Glutamatergic neuron (in vitro differentiated cells): ENCODE measurements around the gene MRPL55. TPM values are rescaled to one million over a fixed set of nuclear protein-coding genes. Genes with fewer than 3 reads are reported as not detected.

Experiments used
- DNase-seq: peaks from one replicate; pipeline ENCODE4 v3.0.0; 2022
- H3K27ac Mint-ChIP-seq: one replicate; pipeline ENCODE4 v1.8.0; 2020; ENCODE audit warnings: mild to moderate bottlenecking, mixed read lengths, inconsistent platforms; ENCODE audit not compliant: unreplicated experiment
- H3K27me3 Mint-ChIP-seq: one replicate; pipeline ENCODE4 v1.8.0; 2020; ENCODE audit warnings: mild to moderate bottlenecking, moderate library complexity, mixed read lengths, inconsistent platforms; ENCODE audit not compliant: unreplicated experiment
- H3K36me3 Mint-ChIP-seq: one replicate; pipeline ENCODE4 v1.8.0; 2020; ENCODE audit warnings: mild to moderate bottlenecking, mixed read lengths, inconsistent platforms; ENCODE audit not compliant: unreplicated experiment
- H3K4me1 Mint-ChIP-seq: one replicate; pipeline ENCODE4 v1.8.0; 2020; ENCODE audit warnings: mild to moderate bottlenecking, low read depth, mixed read lengths, inconsistent platforms; ENCODE audit not compliant: unreplicated experiment
- H3K4me3 Mint-ChIP-seq: one replicate; pipeline ENCODE4 v1.8.0; 2020; ENCODE audit warnings: mild to moderate bottlenecking, mixed read lengths, inconsistent platforms; ENCODE audit not compliant: unreplicated experiment
- H3K9me3 Mint-ChIP-seq: one replicate; pipeline ENCODE4 v1.8.0; 2020; ENCODE audit warnings: mild to moderate bottlenecking, moderate library complexity, mixed read lengths, inconsistent platforms; ENCODE audit not compliant: unreplicated experiment
- total RNA-seq: library from RNA; stranded (reverse); fragmentation: NEBNext Ultra II Directional; extraction: Animal tissue kit (Norgen Biotek cat#: 25700); gene quantifications from one replicate; pipeline ENCODE4 v1.2.1, GENCODE V29; 2021; ENCODE audit not compliant: unreplicated experiment
- TF ChIP-seq, protein P1 (sequence below): fragments of 200-600 bp; sonication (generic); IDR thresholded peaks from one replicate; pipeline ENCODE4 v1.5.0; 2021; ENCODE audit not compliant: partially characterized antibody, unreplicated experiment

MRPL55 gene
- total RNA-seq, 1 donor from 2014 or later: 61.5 TPM

DNA sequence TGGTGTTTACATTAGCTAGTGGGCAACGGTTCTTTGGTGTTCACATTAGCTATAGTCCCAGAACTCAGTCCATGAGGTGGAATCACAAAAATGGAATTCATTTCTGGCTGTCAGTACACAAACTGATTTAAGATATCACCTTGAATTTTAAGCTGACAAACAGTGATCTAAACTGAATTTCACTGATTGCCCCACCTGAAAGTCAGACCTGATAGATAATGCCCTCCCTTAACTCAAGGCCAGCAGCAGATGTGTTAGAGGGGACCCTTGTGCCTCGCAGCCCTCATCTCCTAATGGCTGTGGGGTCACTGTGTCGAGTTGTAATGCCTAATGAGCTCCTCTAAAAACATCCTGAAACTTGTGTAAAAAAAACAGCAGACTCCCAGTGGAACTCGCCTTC, 18.0 kb downstream of the MRPL55 start:
- no peak for DNase-seq
- H3K27me3 Mint-ChIP-seq: peaks cover 4% of the 10 kb centered on the region
- H3K4me1 Mint-ChIP-seq: peaks cover 29% of the 10 kb centered on the region
- H3K9me3 Mint-ChIP-seq: peaks cover 10% of the 10 kb centered on the region
- TF ChIP-seq, protein P1, sequence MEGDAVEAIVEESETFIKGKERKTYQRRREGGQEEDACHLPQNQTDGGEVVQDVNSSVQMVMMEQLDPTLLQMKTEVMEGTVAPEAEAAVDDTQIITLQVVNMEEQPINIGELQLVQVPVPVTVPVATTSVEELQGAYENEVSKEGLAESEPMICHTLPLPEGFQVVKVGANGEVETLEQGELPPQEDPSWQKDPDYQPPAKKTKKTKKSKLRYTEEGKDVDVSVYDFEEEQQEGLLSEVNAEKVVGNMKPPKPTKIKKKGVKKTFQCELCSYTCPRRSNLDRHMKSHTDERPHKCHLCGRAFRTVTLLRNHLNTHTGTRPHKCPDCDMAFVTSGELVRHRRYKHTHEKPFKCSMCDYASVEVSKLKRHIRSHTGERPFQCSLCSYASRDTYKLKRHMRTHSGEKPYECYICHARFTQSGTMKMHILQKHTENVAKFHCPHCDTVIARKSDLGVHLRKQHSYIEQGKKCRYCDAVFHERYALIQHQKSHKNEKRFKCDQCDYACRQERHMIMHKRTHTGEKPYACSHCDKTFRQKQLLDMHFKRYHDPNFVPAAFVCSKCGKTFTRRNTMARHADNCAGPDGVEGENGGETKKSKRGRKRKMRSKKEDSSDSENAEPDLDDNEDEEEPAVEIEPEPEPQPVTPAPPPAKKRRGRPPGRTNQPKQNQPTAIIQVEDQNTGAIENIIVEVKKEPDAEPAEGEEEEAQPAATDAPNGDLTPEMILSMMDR: no peak
- H3K36me3 Mint-ChIP-seq: peaks cover 18% of the 10 kb centered on the region
- H3K27ac Mint-ChIP-seq: peak overlapping the region; percentile 57
- peak overlapping the region; percentile 23 for H3K4me3 Mint-ChIP-seq

DNA sequence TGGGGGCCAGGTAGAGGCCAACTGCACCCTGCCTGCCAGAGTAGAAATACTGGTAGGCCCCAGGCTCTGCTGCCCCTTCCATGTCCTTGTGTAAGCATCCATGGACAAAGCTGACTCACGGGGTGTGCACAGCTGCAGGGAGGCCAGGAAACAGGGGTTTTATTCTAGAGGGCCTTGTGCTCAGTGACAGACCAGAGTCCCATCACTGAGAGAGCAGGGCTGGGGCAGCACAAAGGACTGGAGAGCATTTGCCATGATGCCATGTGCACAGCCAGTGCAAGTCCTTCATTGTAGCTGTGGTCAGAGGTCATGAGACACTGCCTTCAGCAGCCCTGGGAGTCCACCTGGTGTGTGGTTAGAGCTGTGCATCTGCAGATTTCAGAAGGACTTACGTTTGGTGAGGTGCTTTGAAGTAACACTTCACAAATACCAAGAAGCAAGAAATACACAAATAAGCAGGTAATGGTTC, 18.5 kb downstream of the MRPL55 start:
- no peak for DNase-seq

GRCh38 chr1:228089519-228090380, 19.3 kb downstream of the MRPL55 start:
- no peak for DNase-seq
- TF ChIP-seq, protein P1: no peak
- Mint-ChIP-seq H3K9me3 (peaks cover 8% of the 10 kb centered on the region), H3K36me3 (peaks cover 8% of the 10 kb centered on the region), H3K27me3 (peaks cover 4% of the 10 kb centered on the region), H3K4me1 (peaks cover 39% of the 10 kb centered on the region), H3K27ac (no peak overlapping the region), H3K4me3 (peak overlapping the region; percentile 1)

More for the DNA sequence above, 18.5 kb downstream of the MRPL55 start:
- H3K9me3 Mint-ChIP-seq: peaks cover 10% of the 10 kb centered on the region
- no peak overlapping the region for H3K4me3 Mint-ChIP-seq
- H3K4me1 Mint-ChIP-seq: peaks cover 31% of the 10 kb centered on the region
- peaks cover 14% of the 10 kb centered on the region for H3K36me3 Mint-ChIP-seq
- H3K27ac Mint-ChIP-seq: peak overlapping the region; percentile 70
- TF ChIP-seq, protein P1: no peak
- peaks cover 4% of the 10 kb centered on the region for H3K27me3 Mint-ChIP-seq

- peak overlapping the region; percentile 30 for H3K4me3 Mint-ChIP-seq
- H3K27me3 Mint-ChIP-seq: peaks cover 5% of the 10 kb centered on the region
- no peak for DNase-seq
Measured at GRCh38 chr1:228088586-228089498, 20.3 kb downstream of the MRPL55 start.

More at GRCh38 chr1:228088586-228089498, 20.3 kb downstream of the MRPL55 start:
- TF ChIP-seq, protein P1: no peak
- Mint-ChIP-seq H3K36me3 (no peaks in the 10 kb centered on the region), H3K4me1 (peaks cover 44% of the 10 kb centered on the region), H3K9me3 (peaks cover 5% of the 10 kb centered on the region), H3K27ac (peak overlapping the region; percentile 33)
